ENCODE data around the gene MAMDC4.
"Not testable (repeated sequence)": the region's sequence is repeated elsewhere in the genome, so short reads cannot be mapped to it uniquely, and the experiment has no call there.

MAMDC4 gene

DNA sequence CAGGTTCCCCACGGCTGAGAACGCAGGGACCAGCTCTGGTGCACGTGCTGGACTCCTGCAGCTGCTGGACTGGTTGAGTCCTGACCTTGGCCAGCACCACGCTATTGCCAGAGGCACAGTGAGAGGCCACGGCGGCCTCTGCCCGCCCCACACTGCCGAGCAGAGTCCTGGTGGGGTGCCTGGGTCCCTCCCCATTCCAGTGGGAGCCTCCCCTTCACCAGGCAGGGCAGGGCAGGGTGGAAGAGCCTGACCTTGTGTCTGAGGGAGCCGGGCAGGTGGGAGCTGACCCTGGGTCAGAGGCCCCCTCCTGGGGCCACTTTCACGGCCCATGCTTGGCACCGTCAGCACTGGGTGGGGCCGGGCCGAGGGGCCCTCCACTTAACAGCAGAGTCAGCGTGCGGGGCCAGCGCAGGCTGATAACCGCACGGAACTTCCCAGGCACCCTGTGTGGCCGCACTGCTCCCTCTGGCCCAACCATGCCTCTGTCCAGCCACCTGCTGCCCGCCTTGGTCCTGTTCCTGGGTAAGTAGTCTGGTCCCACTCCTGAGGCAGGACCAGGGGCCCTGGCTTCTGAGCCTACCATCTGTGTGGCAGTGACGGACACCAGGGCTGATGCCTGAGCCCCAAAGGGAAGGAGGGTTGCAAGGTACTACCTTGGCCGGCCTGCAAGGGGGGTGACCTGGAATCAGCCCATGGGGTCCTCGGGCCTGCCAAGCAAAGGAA lies at the start of gene MAMDC4:
MAMDC4 (plus strand) TSS at position 406 of the 723 bp plus-strand sequence; CDS start at position 477, 71 bp downstream.
- Mint-ChIP-seq H3K27me3 (peaks cover 7 to 11% of the 10 kb centered on the region in 2 donors), H3K4me1 (peaks cover 17 to 24% of the 10 kb centered on the region in 2 donors), H3K4me3 (peak within 1 kb of the TSS in 1 of 2 donors; percentile 8)

GRCh38 chr9:136803009-136803550 lies 49.1 kb upstream of the MAMDC4 start:
- Mint-ChIP-seq H3K36me3 (peaks cover 5 to 14% of the 10 kb centered on the region in 2 donors), H3K4me1 (peaks cover 22 to 58% of the 10 kb centered on the region in 2 donors), H3K27me3 (peaks cover 0 to 11% of the 10 kb centered on the region in 2 donors)
- not testable (repeated sequence) for ATAC-seq (replicated peaks); DNase-seq; H3K4me3 Mint-ChIP-seq; H3K27ac Mint-ChIP-seq; H3K9me3 Mint-ChIP-seq

More for the DNA sequence above, at the start of gene MAMDC4:
- Mint-ChIP-seq H3K27ac (peak within 1 kb of the TSS; percentile 42), H3K9me3 (no peaks in the 10 kb centered on the region), H3K36me3 (peaks cover 17 to 23% of the 10 kb centered on the region in 2 donors)
- DNase-seq (no peak), ATAC-seq (replicated peaks) (no peak)

- no peak overlapping the region for H3K27ac Mint-ChIP-seq
- no peaks in the 10 kb centered on the region for H3K9me3 Mint-ChIP-seq
- H3K36me3 Mint-ChIP-seq = peaks cover 5 to 14% of the 10 kb centered on the region in 2 donors
- no peak overlapping the region for H3K4me3 Mint-ChIP-seq
- ATAC-seq (replicated peaks) = no peak
- peaks cover 23 to 60% of the 10 kb centered on the region in 2 donors for H3K4me1 Mint-ChIP-seq
- DNase-seq = no peak
- H3K27me3 Mint-ChIP-seq = peaks cover 0 to 11% of the 10 kb centered on the region in 2 donors
Observed at GRCh38 chr9:136803551-136804508, 48.3 kb upstream of the MAMDC4 start.

DNA sequence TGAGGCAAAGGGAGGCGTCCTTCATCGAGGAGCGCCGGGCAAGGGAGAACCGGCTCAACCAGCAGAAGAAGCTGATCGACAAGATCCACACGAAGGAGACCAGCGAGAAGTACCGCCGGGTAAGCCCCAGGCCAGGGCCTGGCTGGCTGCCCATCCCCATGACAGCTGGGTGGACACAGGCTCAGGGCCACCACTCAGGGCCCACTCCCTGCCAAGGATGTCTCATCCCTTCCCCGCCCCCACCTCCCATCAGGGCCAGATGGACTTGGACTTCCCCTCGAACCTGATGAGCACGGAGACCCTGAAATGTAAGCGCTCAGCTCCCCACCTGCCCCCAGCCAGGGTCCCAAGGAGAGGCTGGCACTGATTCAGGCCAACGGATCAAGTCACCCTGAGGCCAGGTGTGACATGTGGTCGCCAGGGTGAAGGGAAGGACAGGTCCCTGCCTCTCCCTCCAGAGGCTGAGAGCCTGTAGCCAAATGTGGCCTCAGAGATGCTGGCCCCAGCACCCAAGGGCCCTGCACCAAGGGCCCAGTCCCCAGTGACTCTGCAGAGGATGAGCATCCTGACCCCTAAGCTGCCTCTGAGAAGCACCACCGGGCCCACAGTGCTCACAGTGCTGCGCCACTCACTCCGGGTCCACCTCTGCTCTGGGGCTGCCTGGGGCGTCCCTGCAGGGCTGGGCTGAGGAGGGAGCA lies 47.5 kb upstream of the MAMDC4 start:
- H3K36me3 Mint-ChIP-seq = peaks cover 10 to 19% of the 10 kb centered on the region in 2 donors
- ATAC-seq (replicated peaks) = no peak
- H3K4me3 Mint-ChIP-seq = no peak overlapping the region
- no peaks in the 10 kb centered on the region for H3K9me3 Mint-ChIP-seq
- peaks cover 0 to 10% of the 10 kb centered on the region in 2 donors for H3K27me3 Mint-ChIP-seq
- peaks cover 27 to 61% of the 10 kb centered on the region in 2 donors for H3K4me1 Mint-ChIP-seq
- no peak overlapping the region for H3K27ac Mint-ChIP-seq
- no peak for DNase-seq

DNA sequence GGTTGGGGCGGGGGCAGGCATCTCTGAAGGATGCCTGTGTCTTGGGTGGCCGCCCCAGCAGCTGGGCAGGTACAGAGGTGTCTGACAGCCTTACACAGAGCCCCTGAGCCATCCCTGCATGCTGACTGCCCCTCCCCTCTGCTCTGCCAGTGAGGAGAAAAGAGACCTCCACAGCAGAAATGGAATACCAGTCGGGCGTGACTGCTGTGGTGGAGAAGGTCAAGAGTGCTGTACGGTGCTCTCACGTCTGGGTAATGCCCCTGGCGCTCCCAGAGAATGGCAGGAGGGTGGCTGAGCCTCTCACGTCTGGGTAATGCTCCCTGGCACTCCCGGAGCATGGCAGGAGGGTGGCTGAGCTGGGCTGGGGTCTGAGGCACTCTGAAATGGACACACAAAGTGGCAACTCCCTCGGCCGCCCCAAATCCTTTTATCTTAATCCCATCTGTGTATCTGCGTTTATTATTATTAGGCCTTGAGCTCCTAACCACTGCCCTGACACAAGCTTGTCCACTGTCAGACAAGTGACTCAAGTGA lies 46.9 kb upstream of the MAMDC4 start:
- DNase-seq = no peak
- no peak overlapping the region for H3K4me3 Mint-ChIP-seq

DNA sequence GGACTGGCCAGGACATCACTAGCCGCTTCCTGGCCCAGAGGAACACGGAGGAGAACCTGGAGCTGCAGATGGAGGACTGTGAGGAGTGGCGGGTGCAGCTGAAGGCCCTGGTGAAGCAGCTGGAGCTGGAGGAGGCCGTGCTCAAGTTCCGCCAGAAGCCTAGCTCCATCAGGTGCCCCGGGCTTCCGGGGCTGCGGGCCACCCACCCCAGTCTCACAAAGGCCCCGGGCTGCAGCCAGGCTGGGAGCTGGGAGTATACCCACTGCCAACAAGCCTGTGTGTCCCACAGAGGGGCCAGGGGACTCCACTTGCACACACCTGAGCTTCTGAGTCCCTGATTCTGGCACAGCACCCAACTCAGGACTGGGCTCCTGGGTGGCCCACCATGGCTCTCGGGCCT lies 46.1 kb upstream of the MAMDC4 start:
- no peaks in the 10 kb centered on the region for H3K9me3 Mint-ChIP-seq
- H3K27ac Mint-ChIP-seq = no peak overlapping the region
- H3K4me3 Mint-ChIP-seq = peak overlapping the region; percentile 92 to 96
- H3K27me3 Mint-ChIP-seq = peaks cover 0 to 6% of the 10 kb centered on the region in 2 donors
- peaks cover 22 to 53% of the 10 kb centered on the region in 2 donors for H3K4me1 Mint-ChIP-seq
- DNase-seq = no peak
- peaks cover 14 to 24% of the 10 kb centered on the region in 2 donors for H3K36me3 Mint-ChIP-seq
- no peak for ATAC-seq (replicated peaks)

More for the DNA sequence above, 46.9 kb upstream of the MAMDC4 start:
- ATAC-seq (replicated peaks) = no peak
- peaks cover 27 to 60% of the 10 kb centered on the region in 2 donors for H3K4me1 Mint-ChIP-seq
- H3K36me3 Mint-ChIP-seq = peaks cover 11 to 21% of the 10 kb centered on the region in 2 donors
- no peaks in the 10 kb centered on the region for H3K9me3 Mint-ChIP-seq
- peaks cover 0 to 6% of the 10 kb centered on the region in 2 donors for H3K27me3 Mint-ChIP-seq
- no peak overlapping the region for H3K27ac Mint-ChIP-seq

GRCh38 chr9:136806631-136807201 lies 45.4 kb upstream of the MAMDC4 start:
- H3K36me3 Mint-ChIP-seq = peaks cover 14 to 25% of the 10 kb centered on the region in 2 donors
- peak overlapping the region; percentile 96 for H3K27ac Mint-ChIP-seq
- no peaks in the 10 kb centered on the region for H3K9me3 Mint-ChIP-seq
- DNase-seq (no peak), ATAC-seq (replicated peaks) (no peak)
- H3K4me3 Mint-ChIP-seq = peak overlapping the region; percentile 92 to 96
- peaks cover 0 to 6% of the 10 kb centered on the region in 2 donors for H3K27me3 Mint-ChIP-seq
- H3K4me1 Mint-ChIP-seq = peaks cover 19 to 46% of the 10 kb centered on the region in 2 donors

DNA sequence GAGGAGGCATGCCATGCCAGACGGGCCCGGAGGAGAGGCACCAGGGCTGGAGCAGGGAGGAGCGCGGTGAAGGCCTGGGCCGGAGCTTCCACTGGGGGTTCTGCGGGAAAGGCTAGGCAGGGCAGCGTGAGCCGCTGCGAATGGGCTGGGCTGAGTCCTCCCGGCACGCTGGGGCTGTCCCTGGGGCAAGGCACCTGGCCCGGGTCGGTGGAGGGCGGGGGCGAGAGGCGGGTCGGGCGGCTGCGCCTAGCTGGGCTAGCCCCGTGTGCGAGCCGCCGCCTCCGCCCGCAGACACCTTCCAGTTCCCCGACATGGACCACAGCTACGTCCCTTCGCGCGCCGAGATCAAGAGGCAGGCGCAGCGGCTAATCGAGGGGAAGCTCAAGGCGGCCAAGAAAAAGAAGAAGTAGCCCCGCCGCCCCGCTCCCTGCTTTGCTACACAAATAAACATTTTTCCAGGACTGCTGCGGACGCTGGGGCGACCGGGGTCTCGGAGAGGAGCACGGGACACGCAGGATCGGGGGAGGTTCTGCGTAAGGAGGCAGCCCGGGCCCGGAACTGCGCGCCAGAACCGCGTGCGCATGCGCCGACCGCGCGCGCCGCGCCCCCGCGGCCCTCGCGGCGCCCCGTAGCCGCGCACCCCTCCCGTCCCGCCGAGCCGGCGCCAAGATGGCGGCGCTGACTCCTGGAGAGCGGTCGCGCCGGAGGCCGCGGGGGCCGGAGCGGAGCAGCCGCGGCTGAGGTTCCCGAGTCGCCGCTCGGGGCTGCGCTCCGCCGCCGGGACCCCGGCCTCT lies 44.7 kb upstream of the MAMDC4 start, which contains the start of gene RABL6:
RABL6 (plus strand) TSS at position 668 of the 794 bp plus-strand sequence. CDS start 249 bp downstream, outside the sequence.
- H3K4me3 Mint-ChIP-seq = peak within 1 kb of the TSS; percentile 92 to 96
- peaks cover 14 to 25% of the 10 kb centered on the region in 2 donors for H3K36me3 Mint-ChIP-seq
- ATAC-seq (replicated peaks) = peak; percentile 83 to 89
- H3K9me3 Mint-ChIP-seq = no peaks in the 10 kb centered on the region
- DNase-seq = peak; percentile 75
- no peaks in the 10 kb centered on the region for H3K27me3 Mint-ChIP-seq
- H3K4me1 Mint-ChIP-seq = peaks cover 15 to 40% of the 10 kb centered on the region in 2 donors
- H3K27ac Mint-ChIP-seq = peak within 1 kb of the TSS; percentile 96

GRCh38 chr9:136808075-136808805 lies 43.9 kb upstream of the MAMDC4 start:
- Mint-ChIP-seq H3K9me3 (no peaks in the 10 kb centered on the region), H3K36me3 (peaks cover 21 to 33% of the 10 kb centered on the region in 2 donors), H3K4me1 (peaks cover 19 to 46% of the 10 kb centered on the region in 2 donors), H3K27me3 (no peaks in the 10 kb centered on the region), H3K4me3 (peak overlapping the region; percentile 83 to 84), H3K27ac (peak overlapping the region; percentile 91)
- ATAC-seq (replicated peaks) (peak; percentile 39 to 42), DNase-seq (no peak)

GRCh38 chr9:136808806-136809158 lies 43.4 kb upstream of the MAMDC4 start:
- peaks cover 19 to 50% of the 10 kb centered on the region in 2 donors for H3K4me1 Mint-ChIP-seq
- DNase-seq = no peak

DNA sequence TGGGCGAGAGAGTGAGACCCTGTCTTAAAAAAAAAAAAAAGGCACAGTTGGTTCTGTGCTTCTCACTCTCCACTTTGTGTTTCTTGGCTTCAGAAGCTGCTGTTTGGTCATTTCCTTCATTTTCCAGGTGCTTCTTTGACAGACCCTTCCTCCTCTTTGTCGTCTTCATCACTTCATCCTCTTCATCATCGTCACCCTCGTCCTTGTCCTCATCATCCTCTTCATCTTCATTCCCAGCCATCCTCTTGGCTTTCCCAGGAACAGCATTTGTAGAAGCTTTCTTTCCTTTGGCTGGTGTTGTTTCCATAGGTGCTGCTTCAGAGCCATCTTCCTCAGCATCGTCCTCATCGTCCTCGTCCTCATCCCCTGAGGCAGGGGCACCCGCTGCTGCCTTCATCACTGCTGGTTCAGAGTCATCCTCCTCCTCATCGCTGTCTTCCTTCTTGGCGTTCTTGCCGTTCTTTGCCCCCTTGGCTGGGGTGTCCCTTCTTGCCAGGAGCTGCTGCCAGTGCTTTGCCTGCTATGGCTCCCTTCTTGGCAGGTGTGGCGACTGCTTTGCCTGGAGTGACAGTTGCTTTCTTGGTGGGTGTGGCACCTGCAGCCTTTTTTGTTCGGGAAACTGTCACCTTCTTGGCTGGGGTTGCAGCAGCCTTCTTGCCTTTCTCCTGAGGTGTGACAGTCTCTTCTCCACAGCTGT lies 37.3 kb upstream of the MAMDC4 start:
- no peaks in the 10 kb centered on the region for H3K9me3 Mint-ChIP-seq
- no peaks in the 10 kb centered on the region for H3K27me3 Mint-ChIP-seq
- H3K4me1 Mint-ChIP-seq = peaks cover 18 to 32% of the 10 kb centered on the region in 2 donors
- H3K4me3 Mint-ChIP-seq = peak overlapping the region in 1 of 2 donors; percentile 10
- ATAC-seq (replicated peaks) = no peak
- peaks cover 52 to 55% of the 10 kb centered on the region in 2 donors for H3K36me3 Mint-ChIP-seq
- DNase-seq = no peak
- no peak overlapping the region for H3K27ac Mint-ChIP-seq

More at GRCh38 chr9:136808806-136809158, 43.4 kb upstream of the MAMDC4 start:
- H3K36me3 Mint-ChIP-seq = peaks cover 23 to 33% of the 10 kb centered on the region in 2 donors
- H3K9me3 Mint-ChIP-seq = no peaks in the 10 kb centered on the region
- peak overlapping the region; percentile 83 to 84 for H3K4me3 Mint-ChIP-seq
- ATAC-seq (replicated peaks) = no peak
- no peaks in the 10 kb centered on the region for H3K27me3 Mint-ChIP-seq
- peak overlapping the region; percentile 91 for H3K27ac Mint-ChIP-seq

Data from stimulated activated naive B cell treated with anti-CD40 and anti-IgM and Interleukin-4, amounts not matched to agents 10 μg/mL and 1 μg/mL and 100 μg/mL, for 72 hours (primary cell).